Peyer's patch (tissue), 4 donors: ENCODE data around the gene VPS4A. TPM values are rescaled to one million over a fixed set of nuclear protein-coding genes. Genes with fewer than 3 reads are reported as not detected.

Experiments
- DNase-seq, 3 donors: peaks; one replicate each; pipeline ENCODE4 v3.0.0-alpha.2; 2017 to 2019
- H3K27ac ChIP-seq, 4 donors: fragments of 200-600 bp; sonication (generic); one replicate each; pipeline ENCODE4 v1.5.1; 2016 to 2019
- H3K27me3 ChIP-seq, 2 donors: fragments of 200-600 bp; sonication (generic); one replicate each; pipeline ENCODE4 v1.5.1; 2019
- H3K36me3 ChIP-seq, 3 donors: fragments of 200-600 bp; sonication (generic); one replicate each; pipeline ENCODE4 v1.5.1; 2016 to 2019
- H3K4me1 ChIP-seq, 4 donors: fragments of 200-600 bp; sonication (generic); one replicate each; pipeline ENCODE4 v1.5.1; 2016 to 2019
- H3K4me3 ChIP-seq, 4 donors: fragments of 200-600 bp; sonication (generic); 1 replicate in 3 of 4; 2 replicates in 1 of 4; pipeline ENCODE4 v1.5.1; 2016 to 2019; ENCODE audit warnings: mild to moderate bottlenecking in 1 of 4
- H3K9me3 ChIP-seq, 4 donors: fragments of 200-600 bp; sonication (generic); one replicate each; pipeline ENCODE4 v1.5.1; 2016 to 2019; ENCODE audit warnings: mild to moderate bottlenecking in 1 of 4
- CTCF ChIP-seq, 6 experiments: fragments of 450-650 bp in 4 of 6; fragments of 200-600 bp in 2 of 6; sonication (generic) in 1 of 6; IDR thresholded peaks; one replicate each; pipeline ENCODE4 v1.5.1; 2017 to 2019; ENCODE audit warnings: antibody characterized with exemption in 6 of 6, mild to moderate bottlenecking in 3 of 6, moderate library complexity in 1 of 6
- POLR2A ChIP-seq, 2 donors: fragments of 450-650 bp; IDR thresholded peaks; one replicate each; pipeline ENCODE4 v1.5.1; 2017; ENCODE audit warnings: antibody characterized with exemption in 2 of 2, mild to moderate bottlenecking in 2 of 2, moderate library complexity in 2 of 2
- total RNA-seq, 4 donors: library from RNA; depleted of rRNA; stranded (reverse); fragments of >200 nt; gene quantifications; one replicate each; pipeline ENCODE4 v1.1.0, GENCODE V29; 2016

Gene VPS4A
- total RNA-seq, 4 donors from 2014 or later, result 37.1 to 63.1 (median 47.8) TPM

DNA sequence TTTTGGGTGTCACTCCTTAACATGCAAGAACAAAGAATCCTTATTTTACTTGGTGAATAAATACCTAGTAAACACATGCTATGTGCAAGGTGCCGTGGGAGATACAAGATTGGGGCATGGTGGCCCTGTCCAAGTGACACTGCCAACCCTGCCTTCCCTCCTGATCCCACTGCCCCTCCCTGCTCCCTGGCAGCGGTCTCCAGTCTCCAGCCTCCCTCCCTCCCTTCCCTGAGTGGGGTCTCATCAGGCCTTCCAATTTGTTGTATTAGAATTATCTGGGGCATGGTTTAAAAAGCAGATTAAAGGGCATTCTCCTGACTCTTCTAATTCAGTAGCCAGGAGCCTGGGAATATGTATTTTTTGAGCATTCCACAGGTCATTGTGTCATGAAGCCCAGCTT, 52.9 kb downstream of the VPS4A start:
- Histone ChIP-seq H3K27ac (no peak overlapping the region), H3K4me3 (no peak overlapping the region), H3K9me3 (no peaks in the 10 kb centered on the region), H3K4me1 (no peaks in the 10 kb centered on the region), H3K36me3 (peaks cover 0 to 76% (median 0%) of the 10 kb centered on the region in 3 donors), H3K27me3 (no peaks in the 10 kb centered on the region)
- TF ChIP-seq CTCF (IDR thresholded peaks at IDR 0.05) (no peak), POLR2A (IDR thresholded peaks at IDR 0.05) (no peak)
- no peak for DNase-seq

DNA sequence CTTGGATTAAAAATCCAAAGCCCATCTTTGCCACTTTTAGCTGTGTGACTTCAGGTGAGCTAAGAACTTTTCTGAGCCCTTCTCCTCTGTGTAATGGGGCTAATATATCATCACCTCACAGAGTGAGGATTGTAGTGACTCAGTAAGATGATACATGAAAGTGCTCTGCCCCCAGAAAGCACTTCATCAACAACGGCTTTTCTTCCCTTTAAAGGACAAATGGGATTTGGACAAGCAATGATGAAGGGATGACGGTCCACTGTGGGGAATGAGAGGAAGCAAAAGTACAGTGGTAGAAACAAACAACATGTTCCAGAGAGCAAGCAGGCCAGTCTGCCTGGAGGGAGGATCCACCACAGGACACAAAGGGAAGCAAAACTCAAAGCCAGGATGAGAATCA, 54.8 kb downstream of the VPS4A start:
- no peak for DNase-seq
- Histone ChIP-seq H3K4me1 (no peaks in the 10 kb centered on the region), H3K4me3 (no peak overlapping the region), H3K27ac (no peak overlapping the region), H3K27me3 (no peaks in the 10 kb centered on the region), H3K36me3 (peaks cover 0 to 84% (median 4%) of the 10 kb centered on the region in 3 donors), H3K9me3 (no peaks in the 10 kb centered on the region)
- no peak for TF ChIP-seq CTCF (IDR thresholded peaks at IDR 0.05)
- TF ChIP-seq POLR2A (IDR thresholded peaks at IDR 0.05), result no peak

DNA sequence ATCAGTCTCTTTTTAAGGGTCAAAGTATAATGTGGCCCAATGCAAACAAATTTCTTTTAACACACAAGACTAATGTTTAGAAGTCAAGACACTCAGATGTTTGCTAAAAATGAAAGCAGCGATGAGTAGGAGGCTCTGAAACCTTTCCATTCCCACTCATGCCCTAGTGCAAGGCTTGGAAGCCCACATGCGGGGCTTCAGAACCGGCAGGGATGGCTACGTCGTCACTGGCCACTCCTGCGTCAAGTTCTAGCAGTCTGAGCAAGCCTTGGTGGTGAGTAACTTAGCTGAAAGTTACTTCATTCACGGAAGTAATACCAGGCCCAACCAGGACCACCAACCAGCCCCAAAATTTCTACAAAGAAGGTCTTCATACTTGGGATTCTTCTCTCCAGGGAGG, 55.3 kb downstream of the VPS4A start:
- TF ChIP-seq CTCF (IDR thresholded peaks at IDR 0.05), result no peak
- no peak for TF ChIP-seq POLR2A (IDR thresholded peaks at IDR 0.05)
- DNase-seq, result no peak
- Histone ChIP-seq H3K27ac (no peak overlapping the region), H3K4me1 (no peaks in the 10 kb centered on the region), H3K4me3 (no peak overlapping the region), H3K27me3 (no peaks in the 10 kb centered on the region), H3K9me3 (no peaks in the 10 kb centered on the region), H3K36me3 (peaks cover 0 to 85% (median 4%) of the 10 kb centered on the region in 3 donors)

DNA sequence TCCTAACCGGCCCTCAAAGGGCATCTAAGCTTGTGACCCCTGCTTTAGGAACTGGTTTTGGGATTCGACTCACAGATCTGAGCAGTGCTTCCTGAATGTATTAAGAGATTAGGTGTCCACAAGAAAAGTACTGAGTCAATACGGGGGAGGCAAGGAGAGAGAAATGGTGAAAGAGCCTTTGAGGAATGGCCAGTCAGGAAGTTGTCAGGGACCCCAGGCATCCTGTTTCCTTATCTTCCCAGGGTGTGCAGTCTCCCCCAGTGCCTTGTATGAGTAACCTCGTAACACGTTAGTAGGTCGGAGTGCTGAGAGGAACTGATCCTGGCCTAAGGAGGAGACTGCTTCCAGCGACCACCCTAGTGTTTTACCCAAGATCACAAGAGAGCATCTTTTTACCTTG, 56.8 kb downstream of the VPS4A start:
- no peak overlapping the region for H3K4me3 ChIP-seq
- no peaks in the 10 kb centered on the region for H3K27me3 ChIP-seq
- peaks cover 0 to 8% (median 2%) of the 10 kb centered on the region in 4 donors for H3K4me1 ChIP-seq
- no peaks in the 10 kb centered on the region for H3K9me3 ChIP-seq
- H3K27ac ChIP-seq, result no peak overlapping the region
- TF ChIP-seq POLR2A (IDR thresholded peaks at IDR 0.05) (no peak), CTCF (IDR thresholded peaks at IDR 0.05) (no peak)
- H3K36me3 ChIP-seq, result peaks cover 0 to 94% (median 4%) of the 10 kb centered on the region in 3 donors
- DNase-seq, result peak in 1 of 3 donors; percentile 18

GRCh38 chr16:69368866-69369265, 57.7 kb downstream of the VPS4A start:
- H3K27ac ChIP-seq, result no peak overlapping the region
- H3K9me3 ChIP-seq, result no peaks in the 10 kb centered on the region
- no peak overlapping the region for H3K4me3 ChIP-seq
- H3K4me1 ChIP-seq, result peaks cover 0 to 12% (median 4%) of the 10 kb centered on the region in 4 donors
- no peak for DNase-seq
- no peaks in the 10 kb centered on the region for H3K27me3 ChIP-seq
- TF ChIP-seq POLR2A (IDR thresholded peaks at IDR 0.05) (no peak), CTCF (IDR thresholded peaks at IDR 0.05) (no peak)
- peaks cover 0 to 87% (median 4%) of the 10 kb centered on the region in 3 donors for H3K36me3 ChIP-seq

DNA sequence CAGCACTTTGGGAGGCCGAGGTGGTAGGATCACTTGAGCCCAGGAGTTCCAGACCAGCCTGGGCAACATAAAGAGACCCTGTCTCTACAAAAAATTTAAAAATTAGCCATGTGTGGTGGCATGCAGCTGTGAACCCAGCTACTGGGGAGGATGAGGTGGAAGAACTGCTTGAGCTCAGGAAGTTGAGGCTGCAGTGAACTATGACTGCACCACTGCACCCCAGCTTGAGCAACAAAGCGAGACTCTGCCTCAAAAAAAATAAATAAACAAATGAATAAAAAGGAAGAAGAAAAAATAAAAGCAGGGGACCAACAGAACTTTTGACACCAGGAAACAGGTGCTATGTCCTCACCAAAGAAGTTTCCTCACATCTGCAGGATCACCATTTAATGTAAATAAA, 60.4 kb downstream of the VPS4A start:
- Histone ChIP-seq H3K4me1 (peaks cover 0 to 17% (median 4%) of the 10 kb centered on the region in 4 donors), H3K4me3 (no peak overlapping the region), H3K27me3 (no peaks in the 10 kb centered on the region), H3K36me3 (peaks cover 0 to 60% (median 4%) of the 10 kb centered on the region in 3 donors), H3K9me3 (no peaks in the 10 kb centered on the region), H3K27ac (peak overlapping the region in 1 of 4 donors; percentile 59)
- DNase-seq, result peak in 2 of 3 donors; percentile 58 to 65
- TF ChIP-seq CTCF (IDR thresholded peaks at IDR 0.05), result no peak
- no peak for TF ChIP-seq POLR2A (IDR thresholded peaks at IDR 0.05)
